Hematopoietic multipotent progenitor cell treated with erythropoietin and hydrocortisone succinate and interleukin-3 and kit ligand, for 4 days (in vitro differentiated cells): ENCODE data around the gene DPY19L2.

ENCODE experiments used
- DNase-seq: peaks from one replicate; pipeline ENCODE4 v3.0.0-alpha.2; 2015

Gene DPY19L2

GRCh38 chr12:63521706-63522105 lies 146.6 kb downstream of the DPY19L2 start:
- DNase-seq: no peak
